ELR (cell line): ENCODE data around the gene TEAD1.
"Not testable (repeated sequence)": the region's sequence is repeated elsewhere in the genome, so short reads cannot be mapped to it uniquely, and the experiment has no call there.

Experiments
- DNase-seq: peaks from one replicate; pipeline ENCODE4 v3.0.0-alpha.2; 2015; ENCODE audit warnings: low read depth

TEAD1 gene

GRCh38 chr11:12737024-12737423, 62.8 kb downstream of the TEAD1 start:
- DNase-seq: no peak

DNA sequence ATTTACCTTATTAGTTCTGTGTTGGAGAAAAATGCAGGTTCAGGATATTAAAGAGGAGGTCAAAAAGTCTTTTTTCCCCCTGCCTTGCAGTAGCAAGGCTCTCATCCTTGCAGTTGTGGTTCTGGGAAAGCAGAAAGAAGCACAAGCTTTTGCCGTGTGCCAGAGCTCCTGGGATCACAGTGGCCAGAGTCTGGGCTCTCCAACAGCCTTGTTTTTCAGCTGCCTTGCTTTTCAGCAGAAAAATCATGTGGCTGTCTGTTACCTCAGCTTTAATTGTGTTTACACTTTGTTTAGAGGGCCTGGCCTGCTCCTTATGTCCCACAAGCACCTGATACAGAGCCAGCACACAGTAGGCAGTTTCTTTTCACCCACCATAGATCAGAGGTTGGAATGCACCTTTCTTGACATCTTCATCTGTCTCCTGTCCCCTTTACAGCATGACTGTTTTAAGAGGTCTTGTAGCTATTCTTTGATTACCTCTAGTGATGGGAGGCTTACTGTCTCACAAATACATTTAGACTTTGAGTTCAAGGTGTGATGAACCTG, 67.5 kb downstream of the TEAD1 start:
- no peak for DNase-seq

DNA sequence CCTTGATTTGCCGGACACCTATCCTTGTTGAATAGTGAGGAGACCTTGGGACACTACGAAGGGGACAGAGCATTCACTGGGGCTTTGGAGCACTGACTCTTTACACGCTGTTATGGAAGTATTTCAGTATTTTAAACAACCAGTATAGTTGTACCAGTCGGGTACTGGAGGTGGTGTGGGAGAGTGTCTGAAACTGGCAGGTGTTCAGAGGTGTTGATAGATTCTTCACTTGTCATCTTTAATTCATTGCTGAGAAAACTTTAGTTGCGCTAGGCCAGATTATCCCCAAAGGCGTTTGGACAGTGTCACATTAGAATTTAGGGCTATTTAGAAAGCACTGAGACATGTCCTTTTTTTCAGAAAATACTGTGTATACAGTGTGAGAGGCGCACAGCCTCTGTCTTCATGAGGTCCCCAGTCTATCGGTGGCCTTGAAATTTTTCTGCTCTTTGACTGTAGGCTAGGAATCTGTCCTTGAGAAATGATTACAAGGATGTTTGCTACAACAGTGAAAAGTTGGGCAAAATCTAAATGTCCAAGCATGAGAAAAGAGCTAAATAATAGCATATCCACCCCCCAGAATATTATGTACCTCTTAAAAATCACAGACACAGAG, 69.7 kb downstream of the TEAD1 start:
- DNase-seq: no peak

GRCh38 chr11:12744826-12745502, 70.7 kb downstream of the TEAD1 start:
- no peak for DNase-seq

- no peak for DNase-seq
Observed at GRCh38 chr11:12745787-12746186, 71.6 kb downstream of the TEAD1 start.

GRCh38 chr11:12746593-12747097, 72.4 kb downstream of the TEAD1 start:
- peak; percentile 78 for DNase-seq

DNA sequence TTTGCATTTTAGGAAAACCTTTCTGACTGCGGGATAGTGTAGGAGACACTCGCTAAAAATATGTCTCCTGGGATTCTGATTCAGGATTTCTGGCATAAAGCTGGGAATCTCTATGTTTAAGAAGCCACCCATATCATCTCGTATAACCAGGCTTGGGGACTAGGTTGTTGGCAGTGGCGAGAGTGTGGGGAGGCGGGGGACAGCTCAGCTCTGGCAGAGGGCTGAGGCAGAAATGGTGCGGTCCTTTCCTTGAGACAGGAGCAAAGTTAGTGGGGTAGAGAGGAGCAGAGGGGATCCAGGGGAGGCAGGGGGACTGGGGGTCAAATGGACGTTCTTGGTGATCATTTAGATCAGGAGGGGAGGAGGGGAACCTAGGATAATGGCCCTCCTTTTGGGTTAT, 74.3 kb downstream of the TEAD1 start:
- DNase-seq: no peak

DNA sequence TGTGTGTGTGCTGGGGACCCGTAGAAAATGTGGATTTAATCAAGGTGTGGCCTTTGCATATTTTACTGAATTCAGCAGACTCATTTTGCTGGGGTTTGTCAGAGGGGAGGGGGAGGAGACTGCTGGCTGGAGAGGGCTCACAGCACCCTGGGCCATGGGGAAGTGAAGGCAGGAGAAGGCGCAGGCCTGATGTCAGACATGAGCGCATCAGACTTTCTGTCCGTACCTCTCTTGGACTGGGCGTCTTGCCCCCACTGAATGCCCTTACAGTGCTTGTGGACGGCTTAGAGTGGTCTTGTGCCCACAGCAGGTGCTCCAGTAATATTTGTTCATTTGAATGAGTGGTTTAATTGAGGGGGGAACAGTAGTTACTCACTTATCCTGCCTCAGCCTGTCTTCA, 75.2 kb downstream of the TEAD1 start:
- DNase-seq: no peak

GRCh38 chr11:12750181-12750580, 76.0 kb downstream of the TEAD1 start:
- no peak for DNase-seq

DNA sequence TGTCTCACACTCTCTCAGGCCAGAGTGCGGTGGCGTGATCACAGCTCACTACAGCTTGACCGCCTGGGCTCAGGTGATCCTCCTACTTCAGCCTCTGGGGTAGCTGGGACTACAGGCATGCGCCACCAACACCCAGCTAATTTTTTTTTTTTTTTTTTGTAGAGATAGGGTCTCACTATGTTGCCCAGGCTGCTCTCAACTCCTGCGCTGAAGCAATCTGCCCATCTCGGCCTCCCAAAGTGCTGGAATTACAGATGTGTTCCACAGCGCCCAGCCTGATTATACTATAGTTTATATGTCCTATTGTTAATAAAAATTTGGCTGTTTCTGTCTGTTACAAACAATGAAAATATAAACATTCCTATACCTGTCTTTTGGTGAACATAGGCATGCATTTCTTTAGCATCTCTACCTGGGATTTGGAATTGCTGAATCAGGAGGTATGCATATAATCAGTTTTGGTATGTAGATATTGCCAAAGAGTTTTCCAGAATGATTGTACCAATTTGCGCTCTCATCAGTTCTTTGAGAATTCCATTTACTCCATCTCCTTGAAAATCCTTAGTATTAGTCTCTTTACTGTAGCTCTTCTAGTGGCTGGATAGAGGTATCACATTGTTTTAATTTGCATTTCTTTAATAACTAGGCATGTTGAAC, 78.8 kb downstream of the TEAD1 start:
- no peak for DNase-seq

- no peak for DNase-seq
Observed at GRCh38 chr11:12754021-12754420, 79.8 kb downstream of the TEAD1 start.

- no peak for DNase-seq
Observed at GRCh38 chr11:12754582-12755234, 80.5 kb downstream of the TEAD1 start.

DNA sequence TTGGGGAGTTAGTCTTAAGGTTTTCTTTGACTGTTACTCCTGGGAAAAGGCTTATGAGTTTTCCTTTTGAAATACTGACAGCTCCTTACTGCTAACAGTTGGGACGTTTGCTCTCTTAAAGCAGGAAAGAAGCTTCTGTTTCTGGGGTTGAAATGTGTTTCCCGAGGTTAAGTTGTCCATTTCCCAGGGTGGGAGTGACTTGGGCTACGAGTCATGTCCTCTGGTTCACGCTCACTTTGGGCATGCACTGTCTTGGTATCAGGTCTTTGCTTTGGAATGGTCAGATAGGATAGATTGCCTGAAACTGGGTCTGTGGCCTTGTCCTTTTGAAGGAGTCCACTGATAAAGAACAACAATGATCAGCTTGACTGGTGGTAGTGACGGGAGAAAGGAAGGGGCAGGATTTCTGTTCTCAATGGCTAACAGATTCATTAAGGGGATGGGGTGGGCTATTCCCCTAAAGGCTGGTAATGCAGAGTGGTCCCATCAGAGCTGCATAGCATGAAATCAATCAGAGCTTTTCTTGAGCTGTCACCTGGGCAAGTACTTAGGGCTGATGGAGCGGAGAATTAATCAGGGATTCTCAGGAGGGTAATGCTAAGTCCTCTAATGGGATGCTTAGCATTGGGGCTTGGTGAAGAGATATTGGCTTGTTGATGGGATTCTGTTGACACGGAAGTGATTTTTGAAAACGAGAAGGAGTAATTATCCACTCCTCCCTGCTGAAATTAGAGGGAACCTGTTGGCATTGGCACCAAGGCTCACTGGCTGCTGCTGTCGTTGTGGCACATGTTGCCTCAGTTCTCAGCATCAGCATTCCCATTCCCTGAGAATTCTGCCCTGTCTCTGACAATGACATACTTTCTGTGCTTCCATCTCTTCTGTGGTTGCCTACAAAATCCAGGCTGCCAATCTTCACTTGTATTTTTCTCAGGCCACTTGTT, 81.6 kb downstream of the TEAD1 start:
- peak; percentile 66 for DNase-seq

- DNase-seq: no peak
Observed at GRCh38 chr11:12756454-12756806, 82.2 kb downstream of the TEAD1 start.

DNA sequence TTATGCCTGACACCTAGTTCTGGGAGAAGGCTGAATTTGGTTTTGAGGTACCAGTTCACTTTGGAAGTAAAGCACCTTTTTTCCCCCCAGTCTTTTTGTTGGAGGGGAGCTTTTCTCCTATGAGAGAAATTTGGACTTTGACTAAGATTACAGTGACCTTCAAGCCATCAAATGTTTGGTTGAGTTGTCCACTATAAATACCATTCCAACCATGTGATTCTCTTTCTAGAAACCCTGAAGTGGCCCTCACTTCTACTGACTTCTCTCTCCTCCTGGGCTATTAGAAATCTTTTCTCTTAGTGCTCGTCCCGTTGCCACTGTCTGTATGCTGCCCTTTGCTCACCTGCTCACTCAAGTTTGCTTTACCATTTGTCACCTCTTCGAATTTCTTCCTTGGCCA, 82.6 kb downstream of the TEAD1 start:
- no peak for DNase-seq

- no peak for DNase-seq
Observed at GRCh38 chr11:12757416-12757815, 83.2 kb downstream of the TEAD1 start.

DNA sequence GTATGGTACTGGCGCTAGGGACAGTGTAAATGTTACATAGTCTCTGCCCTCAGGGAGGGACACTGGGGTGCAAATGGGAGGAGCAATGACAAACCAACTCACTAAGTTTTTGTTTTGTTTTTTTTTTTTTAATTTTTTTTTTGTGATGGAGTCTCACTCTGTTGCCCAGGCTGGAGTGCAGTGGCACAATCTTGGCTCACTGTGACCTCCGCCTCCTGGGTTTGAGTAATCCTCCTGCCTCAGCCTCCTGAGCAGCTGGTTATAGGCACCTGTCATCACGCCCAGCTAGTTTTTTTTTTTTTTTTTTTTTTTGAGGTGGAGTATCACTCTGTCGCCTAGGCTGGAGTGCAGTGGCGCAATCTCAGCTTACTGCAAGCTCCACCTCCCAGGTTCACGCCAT, 83.9 kb downstream of the TEAD1 start:
- DNase-seq: not testable (repeated sequence)

DNA sequence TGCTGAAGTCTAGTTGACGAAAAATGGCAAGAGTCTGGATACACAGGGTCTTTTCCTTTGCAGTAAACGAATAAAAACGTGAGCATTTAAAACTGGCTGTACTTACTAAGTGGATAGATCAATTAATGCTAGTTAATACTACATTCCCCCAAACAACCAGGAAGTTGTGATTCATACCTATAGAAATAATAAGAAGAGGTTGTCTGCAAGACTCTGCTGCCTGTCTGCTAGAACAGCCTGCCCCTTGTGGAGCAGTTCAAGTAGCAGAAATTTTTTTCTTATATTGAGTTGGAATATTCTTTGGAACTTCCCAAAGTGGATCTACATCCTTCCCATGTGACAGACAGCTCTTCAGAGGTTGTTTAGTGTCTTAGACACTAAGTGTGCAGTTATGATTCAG, 86.8 kb downstream of the TEAD1 start:
- peak; percentile 75 for DNase-seq

DNA sequence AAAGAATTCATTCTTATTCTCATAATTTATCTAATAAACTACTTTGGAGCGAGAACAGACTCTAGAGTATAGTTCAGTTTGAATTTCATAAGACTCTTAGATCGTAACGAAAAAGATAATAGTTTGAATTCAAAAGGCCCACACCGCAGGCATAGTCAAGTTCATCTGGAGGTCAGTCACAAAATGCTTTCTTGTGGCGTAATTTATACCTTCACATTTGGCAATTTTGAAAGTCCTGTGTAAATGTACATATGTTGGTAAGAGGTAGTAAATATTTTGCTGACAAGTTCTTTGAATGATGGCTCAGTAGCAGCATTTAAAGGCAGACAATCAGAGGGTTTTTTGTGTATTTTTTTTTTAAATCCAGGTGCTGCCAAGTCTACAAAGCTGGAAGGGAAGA, 88.1 kb downstream of the TEAD1 start:
- DNase-seq: no peak

DNA sequence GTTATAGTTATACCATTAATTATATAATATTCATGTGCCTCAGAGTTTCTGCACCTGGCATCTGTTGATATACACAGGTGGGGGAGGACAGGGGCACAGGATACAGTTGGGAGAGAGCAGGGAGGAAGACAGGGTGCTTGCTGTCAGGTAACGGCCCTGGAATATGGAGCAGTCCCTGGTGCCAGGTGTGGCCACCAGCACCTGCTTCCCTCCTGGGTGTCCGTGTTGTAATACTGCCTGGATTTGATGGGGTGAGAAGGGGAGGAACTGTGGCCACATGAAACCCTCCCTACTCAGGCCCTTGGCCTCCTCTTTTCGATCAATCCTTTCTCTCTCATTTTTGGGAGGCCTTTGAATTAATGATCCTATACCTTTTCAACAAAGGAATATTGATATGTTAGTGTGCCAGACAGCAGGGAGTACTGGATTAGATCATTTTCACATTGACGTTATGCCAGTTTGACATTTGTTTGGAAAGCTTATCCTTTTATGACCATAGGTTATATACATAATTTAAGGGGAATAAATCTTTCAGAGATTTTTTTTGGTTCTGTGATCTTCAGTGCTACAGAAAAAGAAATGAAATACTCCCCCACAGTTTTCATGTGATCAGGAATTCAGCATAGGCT, 88.6 kb downstream of the TEAD1 start:
- DNase-seq: no peak
